NCI-H446 (cell line): ENCODE measurements around the gene SLC22A23.
"Not testable (repeated sequence)": the region's sequence is repeated elsewhere in the genome, so short reads cannot be mapped to it uniquely, and the experiment has no call there.

ENCODE experiments used
- DNase-seq, 2 experiments: peaks; one replicate each; lab custom pipeline; 2025; lab: John Stamatoyannopoulos, UW

Gene SLC22A23

GRCh38 chr6:3267162-3267561, 189.7 kb downstream of the SLC22A23 start:
- DNase-seq = no peak

DNA sequence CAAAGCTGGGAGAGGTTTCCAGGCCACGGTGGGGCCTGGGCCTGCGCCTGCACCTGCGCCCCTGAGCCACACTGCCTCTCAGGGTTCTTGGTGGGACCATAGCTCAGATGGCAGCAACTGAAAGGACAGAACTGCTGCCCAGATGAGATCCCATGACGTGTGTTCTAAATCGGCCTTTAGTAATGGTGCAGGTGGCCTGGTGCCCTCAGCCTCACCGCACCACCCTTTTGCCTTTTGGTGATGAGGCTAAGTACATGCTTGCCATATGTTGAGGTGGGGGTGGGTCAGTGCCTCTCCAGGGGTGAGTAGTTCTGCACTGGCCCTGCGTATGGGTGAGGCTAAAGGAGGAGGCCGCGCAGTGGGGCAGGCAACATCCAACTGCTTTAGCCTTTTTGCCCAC, 190.7 kb downstream of the SLC22A23 start:
- DNase-seq = no peak

DNA sequence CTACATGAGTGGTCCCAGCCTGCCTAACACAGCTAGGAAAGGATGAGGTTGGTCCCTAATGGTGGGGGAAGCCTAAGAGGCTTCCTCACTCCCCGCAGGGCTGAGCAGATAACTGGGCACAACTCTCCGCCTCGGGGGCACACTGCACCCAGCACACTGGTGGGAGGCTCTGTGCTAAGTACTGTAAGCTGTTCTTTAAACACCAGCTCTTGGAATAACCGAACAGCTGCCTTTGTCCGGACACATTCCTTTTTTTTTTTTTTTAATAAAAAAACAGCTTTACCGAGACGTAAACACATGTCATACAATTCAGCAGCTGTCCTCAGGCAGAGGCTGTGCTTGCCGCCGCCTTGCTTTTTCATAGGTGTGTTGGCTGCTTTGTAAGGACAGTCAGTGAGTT, 191.2 kb downstream of the SLC22A23 start:
- no peak for DNase-seq

DNA sequence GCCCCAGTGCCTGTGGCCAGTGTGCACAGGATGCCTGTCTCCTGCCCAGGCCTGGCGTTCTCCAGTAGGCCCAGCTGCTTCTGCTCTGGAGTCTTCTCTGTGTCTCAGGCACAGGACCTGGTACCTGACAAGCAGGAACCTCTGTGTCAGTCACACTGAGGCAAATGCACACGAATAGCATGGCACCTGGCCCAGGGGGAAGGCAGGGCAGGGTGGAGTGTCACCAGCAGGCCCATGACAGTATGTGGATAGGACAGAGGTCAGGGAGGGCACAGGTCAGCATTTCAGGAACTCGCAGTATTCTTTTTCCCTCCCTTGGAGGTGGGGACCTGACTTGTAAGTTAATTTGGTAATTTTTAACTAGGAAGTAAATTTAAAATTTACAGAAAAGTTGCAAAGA, 192.5 kb downstream of the SLC22A23 start:
- no peak for DNase-seq

DNA sequence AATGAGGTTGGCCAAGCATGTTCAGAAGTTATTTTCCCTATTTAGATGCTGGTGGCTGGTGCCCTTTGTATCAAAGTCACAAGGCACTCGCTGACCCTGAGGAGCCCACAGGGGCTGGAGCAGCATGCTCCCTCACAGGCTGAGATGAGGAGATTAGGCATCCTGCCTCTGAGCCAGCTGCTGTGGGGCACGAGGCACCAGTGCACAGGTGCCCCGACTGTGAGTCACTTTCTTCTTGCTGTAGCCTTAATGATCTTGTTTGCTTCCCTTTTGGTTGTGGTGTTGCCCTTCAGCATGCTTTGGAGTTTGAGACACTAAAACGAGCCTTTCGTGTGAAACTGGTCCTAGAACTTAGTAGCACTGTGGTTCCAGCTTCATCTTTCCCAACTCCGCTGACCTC, 193.8 kb downstream of the SLC22A23 start:
- no peak for DNase-seq

DNA sequence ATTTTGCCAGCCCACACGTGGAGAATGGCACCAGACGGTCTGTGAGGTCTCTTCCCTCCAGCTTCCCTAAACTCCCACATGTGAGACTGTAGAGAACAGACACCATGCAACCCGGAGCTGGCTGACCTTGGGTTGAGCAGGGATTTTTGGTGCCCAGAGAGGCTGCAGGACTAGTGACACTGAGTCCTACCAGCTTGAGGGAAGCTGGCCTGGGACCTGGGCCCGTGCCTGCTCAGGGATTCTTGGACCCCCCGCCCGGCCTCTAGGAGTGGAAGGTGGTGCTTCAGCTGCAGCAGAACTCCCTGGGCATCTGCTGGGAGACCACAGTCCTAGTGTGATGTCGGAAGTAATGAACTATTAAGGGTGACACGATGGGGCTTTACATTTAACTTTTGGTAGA, 194.9 kb downstream of the SLC22A23 start:
- no peak for DNase-seq

DNA sequence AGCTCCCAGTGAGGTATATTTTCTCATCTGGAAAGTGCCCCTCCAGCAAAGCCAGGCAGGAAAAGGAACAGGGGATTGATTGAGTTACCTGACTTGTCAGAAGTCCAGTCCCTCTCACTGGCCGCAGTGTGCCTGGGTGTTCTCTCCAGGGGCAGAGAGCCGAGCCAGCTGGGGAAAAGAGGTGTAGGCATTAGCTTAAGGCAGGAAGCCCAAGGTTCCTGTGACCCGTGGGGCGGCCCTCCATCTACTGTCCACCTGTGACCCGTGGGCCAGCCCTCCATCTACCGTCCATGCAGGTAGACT, 195.4 kb downstream of the SLC22A23 start:
- no peak for DNase-seq

DNA sequence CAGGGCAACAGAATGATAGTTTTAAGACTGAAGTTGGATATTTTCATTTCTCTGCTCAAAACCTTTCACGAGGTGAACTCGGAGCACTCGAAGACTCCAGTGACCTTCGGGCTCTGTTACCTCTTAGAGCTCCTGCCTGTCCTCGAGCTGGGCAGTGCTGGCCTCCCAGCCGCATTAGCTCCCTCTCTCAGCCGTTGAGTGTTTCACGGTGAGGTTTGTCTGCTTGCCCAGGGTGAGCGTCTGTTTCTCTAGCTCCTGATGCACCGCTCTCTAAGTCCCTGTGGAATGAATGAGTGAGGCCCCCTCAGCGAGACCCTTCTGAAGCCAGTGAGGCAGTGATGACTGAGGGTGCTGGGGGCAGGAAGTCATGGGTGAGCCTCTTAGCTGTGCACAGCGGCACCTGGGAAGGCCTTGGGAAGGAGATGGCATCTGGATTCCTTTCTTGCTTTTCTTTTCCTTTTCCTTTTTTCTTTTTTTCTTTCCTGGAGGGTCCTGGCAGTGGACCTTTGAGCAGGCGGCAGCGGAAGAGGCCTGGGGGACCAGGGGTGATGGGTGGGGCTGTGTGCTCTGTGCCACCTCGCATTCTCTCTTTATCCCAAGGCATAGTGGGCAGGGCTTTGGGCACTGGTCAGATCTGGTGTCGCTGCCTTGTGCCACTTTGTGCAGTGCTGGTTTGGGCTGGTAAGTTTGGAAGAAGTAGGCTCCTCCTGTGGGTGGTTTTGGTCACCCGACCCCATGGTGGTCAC, 195.9 kb downstream of the SLC22A23 start:
- no peak for DNase-seq

DNA sequence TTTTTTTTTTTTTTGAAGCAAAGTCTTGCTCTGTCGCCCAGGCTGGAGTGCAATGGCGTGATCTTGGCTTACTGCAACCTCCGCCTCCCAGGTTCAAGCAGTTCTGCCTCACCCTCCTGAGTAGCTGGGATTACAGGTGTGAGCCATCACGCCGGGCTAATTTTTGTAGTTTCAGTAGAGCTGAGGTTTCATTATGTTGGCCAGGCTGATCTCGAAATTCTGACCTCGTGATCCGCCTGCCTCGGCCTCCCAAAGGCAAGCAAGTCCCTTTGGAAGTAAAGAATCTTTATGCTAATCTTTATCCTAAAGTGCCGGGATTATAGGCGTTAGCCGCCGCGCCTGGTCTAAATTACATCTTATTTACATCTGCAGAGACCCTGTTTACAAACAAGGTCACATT, 196.6 kb downstream of the SLC22A23 start:
- no peak for DNase-seq

- no peak for DNase-seq
These were observed 197.3 kb downstream of the SLC22A23 start for GRCh38 chr6:3259491-3259958.

DNA sequence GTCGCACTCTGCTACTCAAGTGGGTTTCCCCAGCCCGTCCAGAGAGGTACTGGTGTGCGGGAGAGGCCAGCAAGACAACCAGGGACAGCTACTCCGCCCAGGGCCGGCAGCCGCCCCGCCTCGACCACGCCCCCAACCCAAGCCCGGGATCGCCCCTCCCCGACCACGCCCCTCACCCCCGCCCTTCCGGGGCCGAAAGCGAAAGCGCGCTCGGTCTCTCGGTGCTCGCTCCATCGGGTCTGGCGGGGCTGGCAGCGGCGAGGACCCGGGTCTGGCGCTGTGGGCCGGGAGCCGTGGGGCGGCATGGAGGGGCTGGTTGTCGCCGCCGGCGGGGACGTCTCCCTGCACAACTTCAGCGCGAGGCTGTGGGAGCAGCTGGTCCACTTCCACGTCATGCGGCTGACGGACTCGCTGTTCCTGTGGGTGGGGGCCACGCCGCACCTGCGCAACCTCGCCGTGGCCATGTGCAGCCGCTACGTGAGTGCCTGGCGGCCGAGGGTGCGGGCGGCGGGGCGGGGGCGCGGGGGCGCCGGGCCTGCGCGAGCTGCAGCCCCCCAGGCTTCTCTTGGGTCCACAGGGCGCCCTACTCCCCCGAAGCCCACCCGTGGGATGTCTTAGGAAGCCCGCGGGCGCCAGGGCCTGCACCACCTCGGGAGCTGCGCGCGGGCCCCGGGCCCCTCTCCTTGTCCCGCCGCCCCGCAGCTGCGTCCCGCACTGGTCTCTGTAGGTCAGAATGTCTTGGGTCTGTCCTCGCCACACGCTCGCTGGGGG, 197.9 kb downstream of the SLC22A23 start, which contains the start of gene PSMG4:
PSMG4 (plus strand) TSS at position 228 of the 771 bp plus-strand sequence; CDS start at position 304, 76 bp downstream.
- DNase-seq = peak; percentile 83 to 87

GRCh38 chr6:3258201-3258600, 198.6 kb downstream of the SLC22A23 start:
- no peak for DNase-seq

DNA sequence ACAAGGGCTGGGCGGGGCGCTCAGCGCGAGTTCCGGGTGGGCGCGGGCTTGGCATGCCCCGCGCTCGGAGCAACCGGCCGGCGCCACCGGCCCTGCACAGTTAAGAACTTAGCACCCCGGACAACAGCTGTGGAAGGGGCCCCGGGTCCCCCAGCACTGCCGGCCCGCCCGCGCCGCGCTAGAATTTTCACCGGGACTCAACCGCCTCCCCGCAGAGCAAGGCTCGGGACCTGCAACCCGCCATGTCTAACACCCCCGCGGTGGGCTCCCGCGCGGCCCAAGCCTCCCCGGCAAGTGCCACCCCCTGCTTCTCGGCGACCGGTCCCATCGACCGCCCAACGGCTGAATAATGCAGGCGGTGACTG, 203.3 kb downstream of the SLC22A23 start:
- DNase-seq = no peak

GRCh38 chr6:3252861-3253596, 203.8 kb downstream of the SLC22A23 start:
- no peak for DNase-seq

DNA sequence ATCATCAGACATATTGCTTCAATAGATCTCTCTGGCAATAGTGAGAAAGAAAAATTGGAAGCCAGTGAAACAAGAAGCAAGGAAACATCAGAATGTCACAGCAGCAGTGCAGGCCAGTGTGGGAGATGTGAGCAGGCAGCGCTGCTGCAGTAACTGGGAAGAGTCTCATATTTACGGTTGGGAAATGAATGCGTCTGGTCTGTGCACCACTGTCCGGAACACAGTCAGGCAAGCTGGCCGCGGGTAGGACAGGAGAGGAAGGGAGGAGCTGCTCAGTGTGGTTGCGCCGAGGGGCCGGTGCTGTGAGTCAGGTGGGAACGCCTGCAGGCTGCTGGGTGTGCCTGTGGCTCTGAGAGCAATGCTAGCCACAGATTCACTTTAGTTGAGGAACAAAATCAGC, 204.5 kb downstream of the SLC22A23 start:
- DNase-seq = no peak

GRCh38 chr6:3251462-3252314, 205.2 kb downstream of the SLC22A23 start:
- DNase-seq = peak; percentile 68 to 77

- no peak for DNase-seq
These were observed 206.6 kb downstream of the SLC22A23 start for GRCh38 chr6:3250231-3250675.

- DNase-seq = no peak
These were observed 207.0 kb downstream of the SLC22A23 start for GRCh38 chr6:3249821-3250220.

DNA sequence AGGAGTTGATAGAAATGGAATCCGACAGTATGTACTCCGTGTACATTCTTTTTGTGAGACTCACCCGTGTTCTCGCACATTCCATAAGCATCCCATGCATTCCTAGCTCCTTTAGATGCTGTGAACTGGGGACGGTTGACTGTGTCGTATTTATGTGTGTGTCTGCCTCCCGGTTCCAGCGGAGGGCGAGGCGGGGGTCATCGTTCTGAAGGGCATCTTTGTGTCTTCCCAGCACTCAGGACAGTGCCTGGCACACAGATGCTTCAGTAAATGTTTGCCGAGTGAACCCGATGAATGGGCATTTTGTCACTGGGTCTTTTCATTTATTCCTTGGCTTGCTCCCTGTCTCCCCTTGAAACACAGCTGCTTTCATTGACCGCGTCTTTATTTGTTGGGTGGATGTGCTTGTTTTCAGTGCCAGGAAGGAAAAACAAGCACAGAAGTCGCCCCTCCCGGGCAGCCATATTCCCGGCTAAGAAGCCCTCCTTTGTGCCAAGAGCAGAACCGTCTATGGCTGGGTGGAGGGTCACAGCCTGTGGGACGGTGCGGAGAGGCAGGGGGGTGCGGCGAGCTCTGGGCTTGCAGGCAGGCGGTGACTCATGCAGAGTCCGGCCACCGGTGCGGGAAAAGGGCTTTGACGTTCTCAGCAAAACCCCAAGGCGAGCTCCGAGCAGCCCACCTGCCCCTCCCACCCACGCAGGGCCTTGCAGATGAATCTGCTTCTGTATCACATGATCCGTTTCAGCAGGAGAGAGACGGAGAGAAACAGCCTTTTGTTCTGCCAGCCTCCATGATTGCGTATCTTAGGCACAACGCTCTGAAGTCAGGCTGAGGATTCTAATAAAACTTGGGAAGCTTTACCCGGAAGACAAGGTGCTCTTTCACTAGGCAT, 209.3 kb downstream of the SLC22A23 start:
- DNase-seq = no peak

GRCh38 chr6:3245216-3245615, 211.6 kb downstream of the SLC22A23 start:
- DNase-seq = no peak

DNA sequence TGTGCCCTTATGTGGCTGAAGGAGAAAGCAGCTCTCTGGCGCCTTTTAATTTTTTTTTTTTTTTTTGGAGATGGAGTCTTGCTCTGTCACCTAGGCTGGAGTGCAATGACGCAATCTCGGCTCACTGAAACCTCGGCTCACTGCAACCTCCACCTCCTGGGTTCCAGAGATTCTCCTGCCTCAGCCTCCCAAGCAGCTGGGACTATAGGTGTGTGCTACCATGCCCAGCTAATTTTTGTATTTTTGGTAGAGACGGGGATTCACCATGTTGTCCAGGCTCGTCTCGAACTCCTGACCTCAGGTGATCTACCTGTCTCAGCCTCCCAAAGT, 212.1 kb downstream of the SLC22A23 start:
- DNase-seq = not testable (repeated sequence)
